Progenitor cell of endocrine pancreas (in vitro differentiated cells): Measurements from ENCODE around the gene CPEB1. TPM values are rescaled to one million over a fixed set of nuclear protein-coding genes. Genes with fewer than 3 reads are reported as not detected.

Source experiments
- DNase-seq: peaks from one replicate; pipeline ENCODE4 v3.0.0; 2021; ENCODE audit warnings: low spot score; ENCODE audit not compliant: unreplicated experiment
- H3K27ac Mint-ChIP-seq: 2 replicates; pipeline ENCODE4 v1.8.0; 2021; ENCODE audit warnings: mild to moderate bottlenecking, moderate library complexity, mixed read lengths
- H3K27me3 Mint-ChIP-seq: 2 replicates; pipeline ENCODE4 v1.8.0; 2021; ENCODE audit warnings: mixed read lengths
- H3K36me3 Mint-ChIP-seq: 2 replicates; pipeline ENCODE4 v1.8.0; 2022; ENCODE audit warnings: mixed read lengths; ENCODE audit not compliant: insufficient read depth
- H3K4me1 Mint-ChIP-seq: 2 replicates; pipeline ENCODE4 v1.8.0; 2021; ENCODE audit warnings: low read depth, mixed read lengths
- H3K4me3 Mint-ChIP-seq: 2 replicates; pipeline ENCODE4 v1.8.0; 2021; ENCODE audit warnings: low read depth, mild to moderate bottlenecking, moderate library complexity, mixed read lengths
- H3K9me3 Mint-ChIP-seq: 2 replicates; pipeline ENCODE4 v1.8.0; 2021; ENCODE audit warnings: low read depth, mixed read lengths
- CTCF ChIP-seq: fragments of 200-600 bp; sonication (generic); IDR thresholded peaks from one replicate; pipeline ENCODE4 v1.5.0; 2021; ENCODE audit warnings: antibody characterized with exemption, mild to moderate bottlenecking; ENCODE audit not compliant: unreplicated experiment
- long read RNA-seq: library from polyadenylated mRNA; unstranded; transcript quantifications from one replicate; pipeline ENCODE4 v2.0.0, GENCODE V29; 2020
- total RNA-seq: library from RNA; stranded (reverse); gene quantifications from 2 replicates; pipeline ENCODE4 v1.2.1, GENCODE V29; 2021

Gene CPEB1
- total RNA-seq = 0.60 and 0.80 TPM in 2 replicates
- long read RNA-seq = 0 reads

- Mint-ChIP-seq H3K27me3 (peaks cover 74% of the 10 kb centered on the region), H3K4me3 (peak within 1 kb of the TSS; percentile 60), H3K36me3 (no peaks in the 10 kb centered on the region), H3K4me1 (peaks cover 4% of the 10 kb centered on the region), H3K9me3 (no peaks in the 10 kb centered on the region), H3K27ac (no peak within 1 kb of the TSS)
- TF ChIP-seq CTCF = peak; percentile 35
- DNase-seq = no peak
These were observed at the start of gene CPEB1 for GRCh38 chr15:82647045-82647834. Gene CPEB1, minus strand, starts transcription at chr15:82647363. Its CDS starts 18,904 bp downstream, at chr15:82628459.

GRCh38 chr15:82692171-82692570, 45.0 kb upstream of the CPEB1 start:
- no peak for DNase-seq
- no peaks in the 10 kb centered on the region for H3K9me3 Mint-ChIP-seq
- H3K27me3 Mint-ChIP-seq = no peaks in the 10 kb centered on the region
- H3K4me3 Mint-ChIP-seq = no peak overlapping the region
- no peaks in the 10 kb centered on the region for H3K4me1 Mint-ChIP-seq
- H3K27ac Mint-ChIP-seq = no peak overlapping the region
- no peaks in the 10 kb centered on the region for H3K36me3 Mint-ChIP-seq
- no peak for TF ChIP-seq CTCF

- no peak for TF ChIP-seq CTCF
- H3K9me3 Mint-ChIP-seq = no peaks in the 10 kb centered on the region
- H3K4me3 Mint-ChIP-seq = no peak overlapping the region
- H3K4me1 Mint-ChIP-seq = no peaks in the 10 kb centered on the region
- H3K27me3 Mint-ChIP-seq = no peaks in the 10 kb centered on the region
- DNase-seq = no peak
- H3K36me3 Mint-ChIP-seq = no peaks in the 10 kb centered on the region
- no peak overlapping the region for H3K27ac Mint-ChIP-seq
These were observed 42.0 kb upstream of the CPEB1 start for GRCh38 chr15:82689147-82689546.

- no peaks in the 10 kb centered on the region for H3K4me1 Mint-ChIP-seq
- H3K27ac Mint-ChIP-seq = no peak overlapping the region
- no peak for DNase-seq
- no peak overlapping the region for H3K4me3 Mint-ChIP-seq
- no peaks in the 10 kb centered on the region for H3K9me3 Mint-ChIP-seq
- TF ChIP-seq CTCF = no peak
- no peaks in the 10 kb centered on the region for H3K36me3 Mint-ChIP-seq
- no peaks in the 10 kb centered on the region for H3K27me3 Mint-ChIP-seq
These were observed 41.5 kb upstream of the CPEB1 start for GRCh38 chr15:82688691-82689090.

GRCh38 chr15:82681371-82681770, 34.2 kb upstream of the CPEB1 start:
- Mint-ChIP-seq H3K4me1 (peaks cover 9% of the 10 kb centered on the region), H3K27ac (peak overlapping the region; percentile 99), H3K4me3 (peak overlapping the region; percentile 95), H3K36me3 (no peaks in the 10 kb centered on the region), H3K27me3 (peaks cover 10% of the 10 kb centered on the region), H3K9me3 (no peaks in the 10 kb centered on the region)
- no peak for TF ChIP-seq CTCF
- no peak for DNase-seq
